Astrocyte (in vitro differentiated cells and primary cell): ENCODE measurements around the gene LCOR.

Experiments used
- CTCF ChIP-seq: IDR thresholded peaks from 2 replicates; pipeline ENCODE4 v1.5.1; 2011; ENCODE audit warnings: low read depth, mild to moderate bottlenecking, inconsistent platforms, low read length, moderate library complexity; ENCODE audit not compliant: insufficient read depth
- EZH2 ChIP-seq: IDR thresholded peaks from 2 replicates; pipeline ENCODE4 v1.6.1; 2012; ENCODE audit warnings: mild to moderate bottlenecking, low read length, inconsistent platforms; ENCODE audit not compliant: insufficient read depth

GRCh38 chr10:97012470-97012869 is 180.4 kb downstream of the LCOR start:
- TF ChIP-seq CTCF (no peak), EZH2 (no peak)
